OCI-M2 (cell line): ENCODE measurements around the gene ARHGEF25.
"Not testable (repeated sequence)": the region's sequence is repeated elsewhere in the genome, so short reads cannot be mapped to it uniquely, and the experiment has no call there.

Experiments used
- DNase-seq: peaks from one replicate; lab custom pipeline; 2025; ENCODE audit not compliant: unreplicated experiment; lab: John Stamatoyannopoulos, UW

ARHGEF25 gene

DNA sequence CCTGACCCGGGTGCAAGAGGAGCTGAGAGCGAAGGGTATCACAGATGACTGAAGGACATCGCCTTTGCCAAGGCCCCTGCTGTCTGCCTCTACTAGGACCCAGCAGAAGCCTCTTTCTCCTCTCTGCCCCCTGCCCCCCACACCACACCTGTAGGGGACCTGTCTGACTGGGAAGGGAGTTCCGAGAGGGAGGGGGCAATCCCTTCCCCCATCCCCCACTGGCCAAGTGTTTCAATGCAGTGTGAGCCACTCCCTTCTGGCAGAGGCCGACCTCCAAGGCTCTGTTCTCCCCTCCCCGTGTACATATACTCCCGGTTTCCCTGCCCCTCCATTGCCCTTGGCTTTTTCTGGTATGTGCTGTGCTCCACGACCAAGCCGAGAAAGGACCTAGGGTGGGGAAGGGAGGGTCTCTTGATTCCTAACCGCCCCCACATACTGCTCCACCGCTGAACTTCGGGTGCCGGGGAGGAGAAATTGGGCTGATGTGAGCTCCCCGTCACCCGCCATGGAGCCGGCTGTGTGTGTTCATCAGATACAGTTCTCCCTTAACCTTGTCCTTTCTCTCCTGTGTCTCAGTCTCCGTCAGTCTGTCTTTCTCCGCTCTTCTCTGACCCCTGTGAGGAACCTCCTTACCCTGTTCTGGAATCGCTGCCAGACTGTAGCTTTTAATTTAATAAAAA is 2.0 kb upstream of the ARHGEF25 start:
- DNase-seq: no peak

- no peak for DNase-seq
Measured at GRCh38 chr12:57609781-57610553, 1.3 kb upstream of the ARHGEF25 start.

- no peak for DNase-seq
Measured at GRCh38 chr12:57610554-57611107, 604 bp upstream of the ARHGEF25 start.

DNA sequence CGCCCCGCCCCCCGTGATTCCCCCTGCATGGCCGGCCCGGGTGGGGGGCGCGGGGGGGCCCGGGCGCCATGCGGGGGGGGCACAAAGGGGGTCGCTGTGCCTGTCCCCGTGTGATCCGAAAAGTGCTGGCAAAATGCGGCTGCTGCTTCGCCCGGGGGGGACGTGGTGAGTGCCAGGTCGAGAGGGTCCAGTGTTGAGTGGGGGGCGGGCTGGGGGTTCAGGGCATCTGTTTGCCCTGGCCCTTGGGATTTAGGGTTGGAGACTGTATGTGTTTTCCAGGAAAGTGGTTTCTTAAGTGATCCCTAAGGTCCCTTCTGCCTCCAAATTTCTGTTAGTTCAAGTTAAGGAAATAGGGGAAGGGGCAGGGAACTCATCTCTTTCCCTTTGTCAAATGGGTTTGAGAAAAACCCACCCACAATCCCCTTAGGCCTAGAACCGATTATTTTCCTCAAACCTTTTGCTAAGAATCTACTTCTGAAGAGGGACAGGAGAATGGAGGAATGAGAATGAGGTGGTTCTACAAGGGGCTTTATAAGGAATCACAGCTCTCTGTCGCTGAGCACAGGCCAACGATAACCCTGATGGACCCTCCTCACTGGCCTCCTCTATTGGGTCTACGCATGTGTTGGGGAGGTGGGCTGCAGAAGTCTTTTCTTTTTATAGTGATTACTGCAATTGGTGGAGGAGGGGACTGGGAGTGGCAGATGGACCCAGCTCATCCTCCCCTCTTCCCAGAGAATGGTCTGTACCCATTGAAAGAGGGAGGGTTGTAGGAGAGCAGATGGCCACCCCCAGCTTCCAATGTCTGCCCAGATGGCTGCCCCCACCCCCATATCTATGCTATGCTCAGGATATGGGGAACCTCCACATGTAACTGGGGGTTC is 834 bp downstream of the ARHGEF25 start:
- DNase-seq: no peak

DNA sequence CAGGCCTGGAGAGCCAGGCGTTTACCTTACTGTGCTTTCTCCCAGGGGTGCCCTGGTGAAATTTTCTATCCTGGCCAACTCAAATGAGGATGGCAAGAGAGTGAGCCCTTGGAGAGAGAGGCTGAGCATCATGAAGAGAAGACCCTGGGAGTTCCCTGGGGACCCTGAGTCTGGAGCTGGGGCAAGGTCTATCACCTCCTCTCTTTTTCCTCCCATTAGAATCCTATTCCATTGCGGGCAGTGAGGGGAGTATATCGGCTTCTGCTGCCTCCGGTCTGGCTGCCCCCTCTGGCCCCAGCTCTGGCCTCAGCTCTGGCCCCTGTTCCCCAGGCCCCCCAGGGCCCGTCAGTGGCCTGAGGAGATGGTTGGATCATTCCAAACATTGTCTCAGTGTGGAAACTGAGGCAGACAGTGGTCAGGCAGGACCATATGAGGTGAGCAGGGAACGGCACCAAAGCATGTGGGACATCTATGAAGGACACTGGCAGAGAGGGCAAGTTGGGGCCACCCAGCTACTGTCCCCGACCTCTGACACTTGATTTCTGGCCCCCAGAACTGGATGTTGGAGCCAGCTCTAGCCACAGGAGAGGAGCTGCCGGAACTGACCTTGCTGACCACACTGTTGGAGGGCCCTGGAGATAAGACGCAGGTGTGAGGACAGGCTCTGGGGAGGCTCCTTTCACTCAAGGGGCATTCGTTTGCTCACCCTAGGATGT is 1.6 kb downstream of the ARHGEF25 start:
- DNase-seq: no peak

- no peak for DNase-seq
Measured at GRCh38 chr12:57613427-57614109, 2.3 kb downstream of the ARHGEF25 start.

- no peak for DNase-seq
Measured at GRCh38 chr12:57614178-57614947, 3.1 kb downstream of the ARHGEF25 start.

DNA sequence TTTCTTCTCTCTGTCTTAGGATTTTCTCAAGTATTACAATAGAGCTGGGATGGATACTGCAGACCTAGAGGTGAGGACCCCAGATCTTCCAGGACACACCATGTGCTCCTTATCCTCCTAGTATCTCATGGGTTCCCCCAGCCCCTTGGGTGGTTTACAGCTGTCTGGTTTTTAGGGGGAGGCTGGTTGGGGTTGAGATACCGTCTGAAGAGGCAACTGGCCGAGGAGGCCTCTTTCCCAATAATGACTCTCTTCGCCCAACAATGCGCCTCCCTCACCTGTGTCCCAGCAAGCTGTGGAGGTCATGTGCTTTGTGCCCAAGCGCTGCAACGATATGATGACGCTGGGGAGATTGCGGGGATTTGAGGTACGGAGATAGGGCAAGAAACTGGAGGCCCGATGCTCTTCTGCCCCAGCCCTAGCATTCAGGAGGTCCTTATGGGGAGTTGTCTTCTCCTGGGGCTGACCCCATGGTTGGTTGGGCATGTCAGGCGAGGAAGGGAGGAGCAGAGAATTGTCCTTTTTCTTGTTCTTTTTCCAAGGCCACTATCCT is 3.8 kb downstream of the ARHGEF25 start:
- DNase-seq: no peak

- no peak for DNase-seq
Measured at GRCh38 chr12:57615637-57616036, 4.4 kb downstream of the ARHGEF25 start.

- no peak for DNase-seq
Measured at GRCh38 chr12:57616383-57617101, 5.3 kb downstream of the ARHGEF25 start.

- no peak for DNase-seq
Measured at GRCh38 chr12:57617942-57618341, 6.7 kb downstream of the ARHGEF25 start.

DNA sequence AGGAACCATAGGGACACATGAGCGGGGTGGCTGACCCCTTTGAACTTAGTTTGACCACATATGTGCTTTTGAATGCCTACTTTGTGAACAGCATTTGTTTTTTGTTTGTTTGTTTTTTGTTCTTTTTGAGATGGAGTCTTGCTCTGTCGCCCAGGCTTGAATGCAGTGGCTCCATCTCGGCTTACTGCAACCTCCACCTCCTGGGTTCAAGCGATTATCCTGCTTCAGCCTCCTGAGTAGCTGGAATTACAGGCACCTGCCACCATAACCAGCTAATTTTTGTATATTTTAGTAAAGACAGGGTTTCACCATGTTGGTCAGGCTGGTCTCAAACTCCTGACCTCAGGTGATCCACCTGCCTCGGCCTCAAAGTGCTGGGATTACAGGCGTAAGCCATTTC is 7.2 kb downstream of the ARHGEF25 start:
- DNase-seq: not testable (repeated sequence)

DNA sequence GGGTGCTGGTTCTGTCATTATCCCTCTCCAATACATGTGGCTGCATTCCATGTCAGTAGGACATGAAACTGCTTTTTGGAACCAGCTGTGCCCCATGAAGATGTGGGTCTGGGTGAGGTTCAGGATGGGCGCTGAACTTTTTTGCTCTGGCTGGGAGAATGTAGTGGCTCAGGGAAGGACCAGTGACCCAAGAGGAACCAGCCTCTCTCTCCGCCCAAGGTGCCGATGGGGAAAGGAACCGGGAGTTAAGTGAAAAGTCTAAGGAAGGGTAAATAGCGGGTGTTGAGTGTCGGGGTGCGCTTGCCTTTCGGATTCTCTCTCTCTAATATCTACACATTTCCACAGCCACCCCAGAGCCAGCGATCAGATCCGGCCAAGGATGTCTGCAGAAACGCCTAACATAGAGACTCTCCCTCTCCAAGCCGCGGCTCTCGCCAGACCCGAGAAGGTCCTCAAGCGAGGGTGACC is 7.8 kb downstream of the ARHGEF25 start:
- DNase-seq: no peak

DNA sequence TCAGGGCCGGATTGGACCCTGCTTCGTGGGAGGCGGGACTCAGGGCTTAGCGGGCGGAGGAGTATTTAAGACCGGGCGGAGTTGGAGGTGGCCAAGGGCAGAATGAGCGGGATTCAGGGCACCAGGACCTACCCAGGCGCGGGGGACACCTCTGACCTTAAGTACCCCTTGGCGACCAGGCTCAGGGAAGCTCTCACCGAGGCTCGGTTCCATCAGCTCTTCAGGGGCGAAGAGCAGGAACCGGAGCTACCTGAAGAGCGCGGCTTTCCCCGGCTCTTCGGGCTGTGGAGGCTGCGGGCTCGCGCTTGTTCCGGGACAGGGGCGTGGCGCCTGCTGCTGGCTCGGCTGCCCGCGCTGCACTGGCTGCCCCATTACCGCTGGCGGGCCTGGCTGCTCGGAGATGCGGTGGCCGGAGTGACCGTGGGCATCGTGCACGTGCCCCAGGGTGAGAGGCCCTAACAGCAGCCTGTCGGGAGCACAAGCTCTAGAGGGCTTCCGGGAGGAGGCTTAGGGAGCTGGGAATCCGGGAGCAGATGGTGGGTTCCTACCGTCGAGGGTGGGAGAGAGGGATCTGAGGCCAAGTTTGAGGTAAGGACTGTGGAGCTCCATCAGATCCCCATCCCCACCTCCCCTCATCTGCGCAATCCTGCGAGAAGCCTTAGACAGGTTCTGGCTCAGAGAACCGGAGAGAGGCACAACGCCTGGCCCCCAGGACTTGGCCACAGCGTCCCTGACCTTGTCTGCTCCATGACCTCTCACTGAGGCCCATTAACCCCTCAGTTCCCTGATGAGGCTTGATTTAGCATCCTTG is 8.4 kb downstream of the ARHGEF25 start:
- DNase-seq: no peak

DNA sequence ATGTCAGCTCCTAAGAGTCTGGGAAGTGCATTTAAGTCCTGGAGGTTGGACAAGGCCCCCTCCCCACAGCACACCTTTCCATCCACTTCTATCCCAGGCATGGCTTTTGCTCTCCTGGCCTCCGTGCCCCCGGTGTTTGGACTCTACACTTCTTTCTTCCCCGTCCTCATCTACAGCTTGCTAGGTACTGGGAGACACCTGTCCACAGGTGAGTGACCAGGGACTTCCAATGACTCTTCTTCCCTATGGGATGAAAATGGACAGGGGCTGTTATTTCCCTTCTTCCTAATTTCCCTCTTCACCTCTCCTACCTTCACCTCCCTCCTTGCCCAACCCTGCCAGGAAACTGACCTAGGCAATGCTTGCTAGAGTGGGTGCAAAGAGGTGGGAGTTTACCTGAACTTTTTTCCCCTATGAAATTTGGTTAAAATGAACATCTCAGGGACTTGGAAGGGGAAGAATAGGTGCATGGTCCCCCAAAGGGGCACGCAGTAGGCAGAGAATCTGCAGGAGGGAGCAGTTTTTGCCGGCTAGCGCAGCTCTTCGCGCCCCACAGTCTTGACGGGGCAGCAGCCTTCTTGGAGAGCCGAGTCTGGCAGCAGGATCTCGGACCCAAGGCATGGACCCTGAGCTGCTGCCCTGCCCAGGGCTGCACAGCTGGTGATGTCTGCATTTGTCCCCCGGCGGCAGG is 9.2 kb downstream of the ARHGEF25 start:
- no peak for DNase-seq

DNA sequence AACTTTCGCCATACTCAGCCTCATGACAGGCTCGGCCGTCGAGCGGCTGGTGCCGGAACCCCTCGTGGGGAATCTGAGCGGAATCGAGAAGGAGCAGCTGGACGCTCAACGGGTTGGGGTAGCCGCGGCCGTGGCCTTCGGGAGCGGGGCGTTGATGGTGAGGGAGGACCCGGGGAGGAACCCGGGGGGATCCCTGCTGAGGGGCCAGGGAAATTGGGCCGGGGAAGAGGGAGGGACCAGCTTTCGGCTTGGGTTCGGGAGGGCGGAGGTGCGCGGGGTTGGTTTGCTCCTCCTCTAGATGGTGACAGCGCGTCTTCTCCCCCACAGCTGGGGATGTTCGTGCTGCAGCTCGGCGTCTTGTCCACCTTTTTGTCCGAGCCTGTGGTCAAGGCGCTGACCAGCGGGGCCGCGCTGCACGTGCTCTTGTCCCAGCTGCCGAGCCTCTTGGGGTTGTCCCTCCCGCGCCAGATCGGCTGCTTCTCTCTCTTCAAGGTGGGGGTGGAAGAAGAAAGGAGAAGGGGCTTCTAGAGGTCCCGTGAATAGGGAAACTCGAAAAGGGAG is 9.8 kb downstream of the ARHGEF25 start:
- no peak for DNase-seq
